ENCODE data around the gene PTGIR.

PTGIR gene

DNA sequence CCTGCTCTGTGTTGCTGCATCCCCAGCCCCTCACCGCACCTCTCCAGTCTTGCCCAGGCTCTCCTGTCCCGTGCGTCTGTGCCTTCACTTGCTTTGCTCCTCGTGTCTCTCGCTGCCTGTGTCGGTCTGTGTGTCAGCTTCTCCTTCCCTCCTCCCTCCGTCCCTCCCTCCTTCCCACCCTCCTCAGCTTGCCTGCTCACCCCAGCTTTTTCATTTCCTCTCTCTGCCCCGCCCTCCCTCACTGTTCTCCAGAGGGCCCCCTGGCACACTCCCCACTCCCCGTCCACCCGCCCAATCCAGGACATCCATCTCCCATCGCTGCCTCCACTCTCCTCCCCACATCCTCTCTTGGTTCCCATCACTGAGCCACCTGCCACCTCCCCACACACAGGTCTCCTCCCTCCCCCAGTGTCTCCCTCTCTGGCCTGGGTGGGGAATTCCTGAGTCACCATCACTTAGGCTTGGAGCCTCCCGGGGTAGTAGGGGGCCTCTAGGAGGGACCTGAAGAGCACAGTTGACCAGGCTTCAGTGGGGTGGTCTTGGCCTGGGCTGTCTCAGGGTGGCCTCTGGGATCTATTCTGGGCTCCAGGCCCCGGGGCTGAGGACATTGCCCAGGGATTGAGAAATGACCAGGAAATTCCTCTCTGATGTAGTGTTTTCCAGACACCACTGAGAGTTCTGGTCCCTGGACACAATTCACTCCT, at the start of gene PTGIR:
TSS of gene PTGIR (minus strand) at position 132 of the 704 bp plus-strand sequence. CDS start 864 bp downstream, outside the sequence.
- DNase-seq (ENCODE audit: low spot score), result no peak

DNA sequence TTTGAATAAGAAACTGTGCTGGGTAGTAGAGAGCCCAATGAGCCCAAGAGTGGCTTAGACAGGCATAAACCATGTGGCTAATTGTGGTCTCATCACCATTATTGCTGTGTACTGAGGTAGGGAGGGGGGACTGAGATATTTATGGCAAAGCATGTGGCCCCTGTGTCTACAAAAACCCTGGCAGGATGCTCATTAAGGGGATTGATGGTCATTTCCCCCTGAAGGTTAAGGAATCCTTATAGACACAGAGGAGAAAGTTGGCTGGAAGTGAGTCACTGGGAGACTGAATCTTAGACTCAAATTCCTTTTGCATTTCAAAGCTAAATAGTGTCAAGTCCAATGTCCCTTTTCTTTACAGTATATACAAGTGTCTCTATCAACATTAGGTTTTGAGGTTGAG, 45.9 kb upstream of the PTGIR start:
- no peak for DNase-seq (ENCODE audit: low spot score)

GRCh38 chr19:46668662-46669061, 43.8 kb upstream of the PTGIR start:
- DNase-seq (ENCODE audit: low spot score), result no peak

- no peak for DNase-seq (ENCODE audit: low spot score)
These were observed 40.2 kb upstream of the PTGIR start for GRCh38 chr19:46665072-46665471.

DNA sequence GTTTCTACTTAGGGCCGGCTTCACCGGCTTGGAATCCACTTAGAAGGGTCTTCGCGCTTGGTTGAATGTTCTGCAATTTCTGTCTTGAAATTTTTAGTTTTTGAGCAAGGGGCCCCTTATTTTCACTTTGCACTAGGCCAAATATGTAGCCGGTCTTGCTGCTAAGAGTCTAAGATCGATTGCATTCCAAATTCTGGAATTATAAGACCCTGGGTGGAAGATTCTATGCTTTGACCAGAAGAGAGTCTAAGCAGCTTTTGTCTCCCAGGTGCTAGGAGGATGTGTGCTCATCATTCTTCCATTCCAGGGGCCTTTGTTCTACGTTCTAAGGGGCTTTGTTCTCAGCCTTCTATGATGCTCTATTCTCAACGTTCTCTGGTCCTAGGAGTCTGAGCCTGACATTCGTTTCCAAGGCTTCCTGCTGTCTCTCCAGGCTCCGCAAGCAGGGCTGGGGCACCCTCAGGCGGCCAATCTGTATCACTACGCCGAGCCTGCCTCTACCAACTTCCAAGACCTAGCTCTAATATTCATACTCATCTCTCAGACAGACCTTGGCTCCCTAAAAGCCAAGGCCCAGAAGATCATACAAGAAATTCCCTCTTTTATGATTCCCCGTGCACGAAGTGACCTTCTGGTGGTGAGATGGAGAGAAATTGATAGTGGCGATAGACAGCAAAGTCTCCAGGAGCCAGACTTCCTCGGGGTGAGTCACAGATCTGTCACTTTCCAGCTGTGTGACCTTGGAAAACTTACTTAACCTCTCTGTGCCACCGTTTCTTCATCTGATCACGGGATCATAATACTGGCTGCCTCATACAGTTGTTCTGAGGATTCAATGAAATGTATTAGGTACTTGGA, 37.1 kb upstream of the PTGIR start:
- DNase-seq (ENCODE audit: low spot score), result peak; percentile 95

DNA sequence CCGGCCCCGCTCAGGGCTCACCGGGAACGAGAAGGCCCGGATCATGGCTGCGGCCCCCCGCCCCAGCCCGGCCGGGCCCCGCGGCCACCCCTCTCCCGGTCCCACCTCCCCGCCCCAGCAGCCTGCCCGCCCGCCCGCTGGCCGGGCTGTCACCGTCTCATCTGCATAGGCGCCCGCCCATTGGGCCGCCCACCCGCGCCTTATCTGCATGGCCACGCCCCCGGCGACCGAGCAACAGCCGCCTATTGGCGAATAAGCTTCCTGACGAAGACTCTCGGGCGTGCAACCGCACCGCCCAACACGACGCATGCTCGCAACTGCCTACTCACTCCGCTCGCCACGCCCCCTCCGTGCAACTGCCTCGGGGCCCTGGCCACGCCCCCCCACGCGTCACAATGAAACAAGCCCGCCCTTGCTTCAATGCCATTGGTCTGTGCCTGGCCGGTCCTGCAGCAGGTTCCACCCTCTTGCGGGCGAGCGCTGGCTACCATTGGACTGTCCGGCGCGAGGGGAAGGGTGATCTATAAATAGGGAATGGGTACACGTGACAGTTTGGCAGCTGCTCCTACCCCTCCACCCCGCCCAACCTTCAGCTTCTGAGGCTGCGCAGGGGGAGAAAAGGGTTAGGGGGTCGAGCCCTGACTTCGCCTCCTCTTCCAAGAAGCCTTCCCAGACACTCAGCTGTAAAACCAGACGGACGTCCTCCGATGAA, 36.3 kb upstream of the PTGIR start, which contains the start of gene DACT3:
TSS of gene DACT3 (minus strand) at position 163 of the 712 bp plus-strand sequence. CDS start at position 45, 118 bp downstream.
- DNase-seq (ENCODE audit: low spot score), result peak; percentile 100

DNA sequence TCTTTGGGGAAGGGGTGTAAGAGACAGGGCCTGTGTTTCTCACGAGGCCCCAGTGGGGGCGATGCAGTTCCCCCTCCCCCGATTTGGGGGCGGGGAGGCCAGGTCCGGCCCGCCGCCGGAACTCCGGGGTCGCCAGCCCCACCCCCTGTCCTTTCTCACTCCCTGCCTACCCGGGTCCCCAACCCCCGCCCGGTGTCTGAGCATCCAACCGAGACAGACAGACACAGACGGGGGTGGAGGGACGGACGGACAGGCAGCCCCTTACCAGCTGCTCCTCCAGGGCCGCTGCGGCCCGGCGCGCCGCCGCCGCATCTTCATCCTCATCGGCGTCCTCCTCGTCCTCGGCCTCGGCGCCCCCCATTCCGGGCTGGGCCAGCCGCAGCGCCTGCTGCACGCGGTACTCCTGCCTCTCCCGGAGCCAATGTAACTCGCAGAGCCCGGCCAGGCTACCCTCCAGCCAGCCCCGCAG, 35.7 kb upstream of the PTGIR start:
- no peak for DNase-seq (ENCODE audit: low spot score)

DNA sequence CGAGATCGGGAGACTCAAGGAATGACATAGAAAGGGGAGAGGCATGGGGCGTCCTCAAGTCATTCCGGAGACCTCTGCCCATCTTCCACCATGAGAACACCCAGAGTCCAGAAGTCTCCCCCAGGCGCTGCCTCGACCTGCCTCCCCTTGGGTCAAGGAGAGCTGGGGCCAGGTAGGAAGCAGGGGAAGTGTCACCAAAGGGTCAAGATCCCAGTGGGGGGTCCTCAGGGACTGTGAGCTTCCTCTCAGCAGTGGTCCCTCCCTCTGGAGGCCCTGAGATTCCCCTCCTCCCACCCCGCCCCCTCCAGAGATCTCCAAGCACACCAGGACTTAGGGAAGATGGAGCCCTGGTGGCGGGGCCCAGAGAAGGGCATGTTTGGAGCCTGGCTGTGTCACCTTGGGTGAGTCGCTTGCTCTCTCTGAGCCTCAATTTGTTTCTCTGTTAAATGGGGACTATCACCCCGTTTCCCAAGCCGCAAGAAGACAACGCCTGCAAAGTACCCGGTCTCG, 35.2 kb upstream of the PTGIR start:
- peak; percentile 62 for DNase-seq (ENCODE audit: low spot score)

DNA sequence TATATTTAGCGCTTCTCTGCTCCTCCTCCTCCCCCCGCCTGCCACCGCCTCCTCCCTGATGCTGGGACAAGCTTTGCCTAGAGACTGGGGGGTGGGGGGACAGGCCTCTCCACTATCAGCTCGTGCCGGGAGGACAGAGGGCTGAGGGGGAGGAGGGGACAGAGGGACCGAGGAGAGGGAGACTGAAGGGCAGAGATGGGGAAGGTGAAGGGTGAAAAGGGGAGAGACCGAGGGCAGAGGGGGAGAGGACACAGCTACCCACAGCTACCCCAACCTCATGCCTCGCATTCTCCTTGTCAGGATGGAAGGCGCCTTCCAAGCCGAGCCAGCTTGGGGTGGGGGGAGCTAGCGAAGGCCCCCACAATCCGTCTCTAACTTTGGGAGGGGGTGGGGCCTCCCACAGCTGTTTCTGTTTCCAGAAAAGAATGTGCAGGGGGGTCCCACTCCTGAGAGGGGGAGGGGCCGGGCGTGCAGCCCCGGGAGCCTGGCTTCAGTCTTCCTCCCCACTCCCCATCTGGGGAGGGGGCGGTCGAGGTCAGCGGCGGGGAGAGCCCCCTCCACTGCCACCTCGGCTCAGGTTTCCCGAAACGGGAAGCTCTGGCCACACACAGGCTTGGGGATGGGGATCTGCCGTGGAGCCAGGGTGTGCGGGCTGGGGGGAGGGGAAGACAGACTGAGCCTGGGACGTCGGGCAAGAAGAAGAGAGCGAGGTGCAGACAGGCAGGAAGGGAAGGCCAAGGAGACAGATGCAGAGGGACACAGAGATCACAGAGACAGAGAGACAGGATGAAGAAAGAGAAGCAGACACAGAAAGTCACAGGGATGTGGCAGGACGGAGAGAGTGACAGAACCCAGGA, 34.5 kb upstream of the PTGIR start:
- peak; percentile 27 for DNase-seq (ENCODE audit: low spot score)

DNA sequence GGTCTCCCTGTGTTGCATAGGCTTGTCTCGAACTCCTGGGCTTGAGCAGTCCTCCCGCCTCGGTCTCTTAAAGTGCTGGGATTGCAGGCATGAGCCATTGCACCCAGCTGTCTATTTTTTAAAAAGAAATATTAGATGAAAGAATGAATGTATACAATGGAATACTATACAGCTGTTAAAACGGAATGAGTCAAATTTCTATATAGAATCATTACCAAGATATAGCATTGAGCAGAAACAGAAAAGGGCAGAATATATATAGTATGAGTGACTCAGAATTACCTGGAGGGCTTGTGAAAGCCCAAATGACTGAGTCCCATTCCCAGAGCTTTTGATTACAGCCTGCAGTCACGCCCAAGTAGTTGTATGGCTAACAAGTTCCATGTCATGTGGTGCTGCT, 31.7 kb upstream of the PTGIR start:
- no peak for DNase-seq (ENCODE audit: low spot score)

GRCh38 chr19:46654621-46655152, 29.8 kb upstream of the PTGIR start:
- no peak for DNase-seq (ENCODE audit: low spot score)

- DNase-seq (ENCODE audit: low spot score), result no peak
These were observed 25.6 kb upstream of the PTGIR start for GRCh38 chr19:46650445-46650844.

GRCh38 chr19:46648961-46649960, 24.4 kb upstream of the PTGIR start:
- DNase-seq (ENCODE audit: low spot score), result no peak

DNA sequence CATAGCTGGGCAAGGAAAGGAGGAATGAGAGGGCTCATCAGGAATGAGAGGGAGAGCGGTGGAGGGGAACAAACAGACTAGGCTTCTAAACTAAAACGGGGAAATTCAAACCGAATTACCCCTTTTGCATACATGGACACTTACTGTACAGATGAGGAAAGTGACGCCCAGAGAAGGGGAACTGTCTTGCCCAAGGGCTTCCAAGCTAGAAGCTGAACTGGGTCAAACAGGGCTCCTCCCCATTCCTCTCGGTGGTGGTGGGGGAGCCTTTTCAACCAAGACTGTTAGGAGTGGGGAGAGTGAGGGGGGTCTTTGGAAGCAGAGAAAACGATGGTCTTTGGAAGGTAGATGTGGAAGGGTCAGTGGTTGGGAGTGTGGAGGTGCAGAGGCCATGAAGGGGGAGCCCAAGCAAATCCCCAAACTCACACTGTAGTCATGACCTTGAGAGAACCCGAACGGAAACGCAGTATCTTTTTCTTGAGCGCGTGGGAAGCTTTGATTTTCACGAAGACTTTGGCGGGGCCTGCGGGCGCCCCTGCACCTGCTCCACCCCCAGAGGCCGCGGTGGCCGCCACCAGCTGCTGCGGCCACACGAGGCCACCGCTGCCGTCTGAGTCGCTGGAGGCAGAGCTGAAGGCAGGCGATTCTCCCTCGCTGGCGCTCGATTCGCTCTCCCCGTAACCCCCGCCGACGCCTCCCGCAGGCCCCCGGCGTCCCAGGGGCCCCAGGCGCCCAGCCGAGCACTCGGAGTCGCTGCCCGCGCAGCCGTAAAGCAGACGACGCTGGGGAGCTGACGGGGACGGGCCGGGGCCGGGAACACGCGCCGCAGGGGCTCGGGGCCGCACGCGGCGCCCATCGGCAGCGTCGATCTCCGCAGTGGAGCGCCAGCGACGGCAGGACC, 23.4 kb upstream of the PTGIR start:
- no peak for DNase-seq (ENCODE audit: low spot score)

GRCh38 chr19:46646402-46646801, 21.5 kb upstream of the PTGIR start:
- DNase-seq (ENCODE audit: low spot score), result no peak

- DNase-seq (ENCODE audit: low spot score), result no peak
These were observed 19.8 kb upstream of the PTGIR start for GRCh38 chr19:46644720-46645119.

DNA sequence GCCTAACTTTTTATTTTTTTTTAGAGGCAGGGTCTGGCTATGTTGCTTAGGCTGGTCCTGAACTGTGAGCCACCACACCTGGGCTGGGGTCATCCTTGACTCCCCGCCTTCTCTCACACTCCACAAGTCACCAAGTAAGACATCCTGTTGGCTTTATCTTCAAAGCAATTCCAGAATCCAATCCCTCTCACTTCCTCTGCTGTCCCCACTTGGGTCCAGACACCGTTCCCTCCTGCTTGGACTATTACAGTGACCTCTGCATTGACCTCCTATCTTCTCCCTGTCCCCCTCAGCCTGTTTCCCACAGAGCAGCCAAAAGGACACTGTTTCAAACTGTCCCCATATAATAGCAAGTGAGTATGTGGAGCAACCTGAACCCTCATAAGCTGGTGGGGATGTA, 15.8 kb upstream of the PTGIR start:
- DNase-seq (ENCODE audit: low spot score), result no peak

GRCh38 chr19:46639358-46640182, 14.7 kb upstream of the PTGIR start:
- no peak for DNase-seq (ENCODE audit: low spot score)
